GOT3 (cell line): ENCODE data around the gene NES.

Experiments used
- DNase-seq: peaks from one replicate; lab custom pipeline; 2025; ENCODE audit warnings: mixed read lengths; lab: John Stamatoyannopoulos, UW

NES gene

GRCh38 chr1:156662005-156662799, 15.0 kb downstream of the NES start:
- no peak for DNase-seq

DNA sequence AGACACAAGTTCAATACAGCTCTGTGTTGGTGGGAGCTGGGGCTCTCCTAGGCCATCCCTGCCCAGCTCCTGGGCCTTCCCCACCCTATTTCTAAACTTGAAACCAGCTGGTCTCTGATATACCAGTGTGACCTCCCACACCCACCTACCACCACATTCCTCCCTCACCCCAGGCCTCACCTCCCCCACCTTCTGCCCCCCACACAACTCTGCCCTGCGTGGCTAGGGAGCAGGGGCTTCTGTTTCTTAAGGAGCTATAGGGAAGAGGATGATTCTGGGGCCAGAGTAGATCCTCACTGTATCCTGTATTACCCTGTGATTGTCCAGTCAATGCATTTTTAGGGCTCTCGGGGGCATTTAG, 16.5 kb downstream of the NES start:
- DNase-seq, result no peak

DNA sequence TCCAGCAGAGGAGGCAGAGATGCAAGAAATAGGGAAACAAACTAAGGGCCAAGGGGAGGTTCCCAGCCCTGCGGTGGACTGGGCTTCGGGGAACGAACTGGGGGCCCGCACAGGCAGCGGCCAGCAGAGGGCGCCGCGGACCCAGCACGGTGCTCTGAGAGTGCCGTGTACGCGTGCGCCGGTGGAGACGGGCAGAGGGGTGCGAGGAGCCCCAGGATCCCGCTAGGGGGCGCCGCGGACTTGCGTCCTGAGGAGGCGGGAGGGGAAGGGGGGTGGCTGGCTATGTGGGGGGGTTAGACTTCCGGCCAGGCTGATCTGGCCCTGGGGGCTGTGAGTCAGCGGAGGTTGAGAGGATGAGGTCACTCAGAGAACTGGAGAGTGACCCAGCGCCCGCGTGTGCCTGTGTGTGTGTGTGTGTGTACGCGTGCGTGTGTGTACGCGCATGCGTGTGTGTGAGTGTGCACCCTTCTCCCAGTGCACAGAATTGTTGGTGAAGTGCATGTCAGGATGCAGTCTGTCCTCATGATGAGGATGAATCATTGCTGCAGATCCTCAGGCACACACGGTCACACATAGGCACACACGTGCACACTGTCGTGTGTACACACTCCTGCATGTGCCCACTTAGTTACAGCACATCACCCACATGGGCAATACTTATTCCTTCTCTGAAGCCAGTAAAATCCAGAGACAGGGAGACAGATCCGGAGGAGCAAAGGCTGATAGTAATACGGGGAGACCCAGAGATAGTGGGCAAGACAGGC, 17.0 kb downstream of the NES start:
- DNase-seq, result peak; percentile 95

DNA sequence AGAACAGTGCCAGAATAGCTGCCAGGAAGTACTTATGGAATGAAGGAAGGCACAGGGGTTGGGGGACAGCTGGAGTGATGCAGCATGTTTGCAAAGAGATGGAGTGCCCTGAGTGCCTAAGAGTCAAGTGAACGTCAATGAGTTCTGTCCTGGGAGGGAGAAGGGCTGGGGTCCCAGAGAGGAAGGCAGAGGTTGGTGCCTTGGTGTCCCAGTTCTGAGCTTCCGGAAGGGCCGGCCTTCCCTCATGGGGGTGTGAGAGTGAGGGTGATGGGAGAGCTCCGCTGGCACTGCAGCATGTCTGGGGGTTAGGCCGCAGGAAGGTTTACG, 17.6 kb downstream of the NES start:
- DNase-seq, result no peak

GRCh38 chr1:156658945-156659574, 18.1 kb downstream of the NES start:
- no peak for DNase-seq

GRCh38 chr1:156658496-156658895, 18.7 kb downstream of the NES start:
- no peak for DNase-seq

GRCh38 chr1:156657741-156658319, 19.4 kb downstream of the NES start:
- no peak for DNase-seq

GRCh38 chr1:156656806-156657740, 20.1 kb downstream of the NES start:
- peak; percentile 19 for DNase-seq

DNA sequence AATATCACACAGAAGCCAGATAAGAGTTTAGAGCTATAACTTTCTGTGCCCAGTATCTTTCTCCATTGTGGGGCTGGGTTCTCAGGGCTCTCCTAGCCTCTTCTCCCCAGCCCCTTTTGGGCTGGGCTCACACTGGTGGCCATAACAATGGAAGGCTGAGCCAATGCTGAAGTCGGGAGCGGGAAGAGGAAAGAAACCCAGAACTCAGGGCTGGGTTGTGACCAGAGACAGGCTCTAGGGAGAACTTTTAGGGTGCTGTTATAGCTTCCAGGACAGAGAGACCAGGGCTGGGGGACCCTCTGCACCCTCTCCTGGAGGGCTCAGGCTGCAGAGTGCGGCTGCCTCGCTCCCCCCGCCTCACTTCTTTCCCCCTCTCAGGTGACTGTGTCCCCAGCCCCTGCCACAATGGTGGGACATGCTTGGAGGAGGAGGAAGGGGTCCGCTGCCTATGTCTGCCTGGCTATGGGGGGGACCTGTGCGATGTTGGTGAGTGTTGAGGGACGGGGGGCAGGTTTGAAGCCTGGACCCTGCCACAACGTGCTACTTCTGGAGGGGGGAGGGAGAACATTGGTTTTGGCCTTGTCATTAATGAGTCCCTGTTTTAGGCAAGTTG, 21.2 kb downstream of the NES start:
- DNase-seq, result no peak

- DNase-seq, result no peak
Measured at GRCh38 chr1:156655151-156655903, 21.9 kb downstream of the NES start.

DNA sequence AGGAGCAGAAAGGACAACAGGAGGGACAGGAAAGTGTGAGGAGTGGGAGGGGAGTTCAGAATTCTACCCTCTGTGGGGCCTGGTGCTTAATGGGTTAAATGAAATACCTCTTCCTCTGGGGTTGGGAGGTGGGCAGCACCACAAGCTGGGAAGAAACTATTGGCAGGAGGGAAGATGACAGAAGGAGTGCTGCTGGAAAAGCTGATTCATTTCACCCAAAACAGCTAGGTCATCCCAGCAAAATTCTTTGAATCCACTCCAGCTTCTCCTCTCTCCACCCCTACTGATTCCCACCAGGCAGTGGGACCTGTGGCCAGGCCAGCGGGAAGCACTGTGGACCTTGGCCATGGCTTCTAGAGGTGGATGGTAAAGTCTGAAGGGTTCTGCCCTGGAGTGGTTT, 22.5 kb downstream of the NES start:
- no peak for DNase-seq

- no peak for DNase-seq
Measured at GRCh38 chr1:156652992-156653355, 24.2 kb downstream of the NES start.

- no peak for DNase-seq
Measured at GRCh38 chr1:156652131-156652991, 24.8 kb downstream of the NES start.

- no peak for DNase-seq
Measured at GRCh38 chr1:156648951-156649350, 28.3 kb downstream of the NES start.

GRCh38 chr1:156648496-156648895, 28.7 kb downstream of the NES start:
- no peak for DNase-seq

DNA sequence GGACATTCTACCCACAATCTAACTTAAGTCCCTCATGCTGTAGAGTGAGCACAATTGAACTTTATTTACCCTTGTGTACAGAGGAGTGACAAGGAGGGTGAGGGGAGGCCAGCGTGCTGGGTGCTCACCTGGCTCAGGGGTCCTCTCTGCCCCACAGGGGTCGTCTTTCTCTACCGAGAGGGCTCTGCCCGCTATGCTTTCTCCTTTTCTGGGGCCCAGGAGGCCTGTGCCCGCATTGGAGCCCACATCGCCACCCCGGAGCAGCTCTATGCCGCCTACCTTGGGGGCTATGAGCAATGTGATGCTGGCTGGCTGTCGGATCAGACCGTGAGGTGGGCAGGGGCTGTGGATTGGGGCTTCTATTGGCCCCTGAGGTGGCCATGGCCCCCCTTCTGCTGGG, 29.9 kb downstream of the NES start:
- no peak for DNase-seq

- DNase-seq, result no peak
Measured at GRCh38 chr1:156646738-156647211, 30.4 kb downstream of the NES start.

DNA sequence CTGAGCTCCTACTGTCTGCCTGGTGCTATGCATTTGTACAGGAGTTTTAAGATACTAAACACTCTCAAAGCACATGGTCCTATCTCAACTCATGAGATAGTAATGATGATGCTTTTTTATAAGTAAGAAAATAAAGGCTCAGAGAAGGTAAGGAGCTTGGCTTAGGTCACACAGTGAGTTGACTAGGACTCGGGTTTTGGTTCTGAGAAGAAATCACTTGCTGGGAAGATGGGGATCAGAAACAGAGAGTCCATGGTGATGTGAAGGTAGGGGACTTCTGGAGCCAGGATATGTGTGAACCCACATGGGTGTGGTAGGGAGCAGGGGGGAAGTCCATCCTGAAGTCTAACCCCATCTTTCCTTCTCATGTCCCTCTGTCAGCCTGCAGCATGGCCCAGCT, 31.5 kb downstream of the NES start:
- no peak for DNase-seq

- no peak for DNase-seq
Measured at GRCh38 chr1:156645056-156645455, 32.2 kb downstream of the NES start.
